DMS53 treated with DMSO at 0.1 percent for 48 hours (cell line): ENCODE data around the gene NPLOC4.

Source experiments
- DNase-seq: peaks from one replicate; lab custom pipeline; 2025; ENCODE audit not compliant: unreplicated experiment; lab: John Stamatoyannopoulos, UW

Gene NPLOC4

DNA sequence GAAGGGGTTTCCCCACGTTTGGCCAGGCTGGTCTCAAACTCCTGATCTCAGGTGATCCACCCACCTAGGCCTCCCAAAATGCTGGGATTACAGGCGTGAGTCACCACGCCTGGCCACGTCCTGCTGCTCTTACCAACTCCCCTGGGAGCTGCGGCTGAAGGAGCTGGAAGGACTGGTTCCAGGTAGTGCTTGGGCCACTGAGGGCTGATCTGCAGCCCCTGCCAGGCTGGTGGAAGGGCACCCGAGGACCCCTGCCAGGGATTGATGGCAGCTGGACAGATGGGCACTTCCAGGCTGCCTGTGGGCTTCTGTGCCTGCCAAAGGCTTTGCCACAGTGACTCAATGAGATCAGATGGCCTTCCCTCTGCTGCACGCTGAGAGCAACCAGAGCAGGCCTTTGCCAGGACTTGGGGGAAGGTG lies 27.1 kb upstream of the NPLOC4 start:
- no peak for DNase-seq

DNA sequence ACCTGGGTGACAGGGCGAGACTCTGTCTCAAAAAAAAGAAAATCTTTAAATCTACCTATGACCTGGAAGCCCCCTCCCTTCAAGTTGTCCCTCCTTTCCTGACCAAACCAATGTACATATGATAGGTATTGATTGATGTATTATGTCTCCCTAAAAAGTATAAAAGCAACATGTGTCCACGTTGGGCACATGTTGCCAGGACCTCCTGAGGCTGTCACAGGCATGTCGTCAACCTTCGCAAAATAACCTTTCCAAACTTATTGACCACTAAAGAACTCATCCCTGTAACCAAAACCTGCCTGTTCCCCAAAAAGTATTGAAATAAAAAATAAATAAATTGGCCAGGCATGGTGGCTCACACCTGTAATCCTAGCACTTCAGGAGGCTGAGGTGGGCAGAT lies 25.1 kb upstream of the NPLOC4 start:
- no peak for DNase-seq

DNA sequence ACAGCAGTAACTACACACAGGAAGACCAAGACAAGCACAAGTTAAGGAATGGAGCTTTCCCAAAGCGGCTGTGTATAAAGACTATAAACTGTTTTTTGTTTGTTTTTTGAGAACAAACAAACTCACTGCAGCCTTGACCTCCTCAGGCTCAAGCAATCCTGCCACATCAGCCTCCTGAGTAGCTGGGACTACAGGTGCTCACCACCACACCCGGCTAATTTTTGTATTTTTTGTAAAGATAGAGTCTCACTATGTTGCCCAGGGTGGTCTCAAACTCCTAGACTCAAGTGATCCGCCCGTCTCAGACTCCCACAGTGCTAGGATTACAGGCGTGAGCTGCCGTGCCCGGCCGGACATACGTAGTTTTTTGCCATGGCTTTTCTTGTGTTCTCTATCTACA lies 23.5 kb upstream of the NPLOC4 start:
- no peak for DNase-seq

DNA sequence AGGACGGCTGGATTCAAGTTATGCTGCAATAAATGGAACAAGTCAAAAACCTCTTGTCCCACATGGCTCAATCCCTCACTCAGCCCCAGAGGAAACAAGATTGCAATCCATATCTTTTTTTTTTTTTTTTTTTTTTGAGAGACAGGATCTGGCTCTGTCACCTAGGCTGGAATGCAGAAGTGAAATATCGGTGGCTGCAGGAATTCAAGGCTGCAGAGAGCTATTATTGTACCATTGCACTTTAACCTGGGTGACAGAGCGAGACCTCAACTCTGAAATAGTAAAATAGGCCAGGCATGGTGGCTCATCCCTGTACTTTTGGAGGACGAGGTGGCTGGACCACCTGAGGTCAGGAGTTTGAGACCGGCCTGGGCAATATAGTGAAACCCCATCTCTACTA lies 22.1 kb upstream of the NPLOC4 start:
- no peak for DNase-seq

DNA sequence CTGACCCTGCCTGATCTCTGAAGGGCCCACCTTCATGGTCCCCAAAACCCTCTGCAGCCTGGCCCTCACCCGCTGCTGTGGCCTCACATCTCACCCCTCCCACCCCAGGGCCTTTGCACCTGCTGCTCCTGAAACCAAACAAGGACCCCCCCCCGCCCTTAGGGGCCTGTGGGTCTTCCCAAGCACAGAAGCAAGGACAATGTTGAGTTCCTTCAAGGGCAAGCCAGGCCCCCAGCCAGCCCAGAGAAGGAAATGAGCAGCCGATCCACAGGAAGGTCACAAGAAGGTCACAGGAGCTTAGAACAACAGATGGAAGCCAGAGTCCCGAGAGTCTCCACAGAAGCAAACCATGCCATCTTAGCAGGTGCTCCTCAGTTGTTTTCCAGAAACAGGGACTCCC lies 19.9 kb upstream of the NPLOC4 start:
- no peak for DNase-seq

DNA sequence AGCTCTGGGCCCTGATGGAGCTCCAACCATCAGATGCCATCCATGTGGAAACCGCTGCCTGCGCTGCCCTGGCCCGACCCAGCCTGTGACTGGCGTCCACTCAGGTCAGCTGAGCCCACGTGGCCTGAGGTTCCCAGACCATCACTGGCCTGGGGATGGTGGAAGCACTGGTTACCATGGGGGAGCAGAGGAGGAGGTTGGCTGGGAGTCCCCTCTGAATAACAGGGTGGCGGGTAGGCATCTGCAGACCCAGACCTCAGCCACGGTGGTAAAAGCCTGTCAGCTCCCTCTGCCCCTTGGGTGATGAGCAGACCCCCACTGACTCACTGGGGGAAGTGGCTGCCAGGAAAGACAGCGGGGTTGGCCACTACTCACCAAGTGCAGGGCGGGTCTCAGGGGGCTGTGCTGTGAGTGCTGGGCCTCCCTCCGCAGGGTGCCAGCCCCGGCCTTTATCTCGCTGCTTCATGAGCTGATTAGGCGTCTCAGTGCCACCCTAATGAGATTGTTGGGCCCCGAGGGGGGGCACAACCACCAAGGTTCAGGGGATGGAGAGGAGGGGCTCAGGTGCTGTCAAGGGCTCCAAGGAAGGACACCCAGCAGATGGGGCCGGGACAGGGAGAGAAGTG lies 19.3 kb upstream of the NPLOC4 start, which contains the start of gene PDE6G:
PDE6G (minus strand) TSS at position 425 of the 626 bp plus-strand sequence. CDS start 3,237 bp downstream, outside the sequence.
- no peak for DNase-seq

DNA sequence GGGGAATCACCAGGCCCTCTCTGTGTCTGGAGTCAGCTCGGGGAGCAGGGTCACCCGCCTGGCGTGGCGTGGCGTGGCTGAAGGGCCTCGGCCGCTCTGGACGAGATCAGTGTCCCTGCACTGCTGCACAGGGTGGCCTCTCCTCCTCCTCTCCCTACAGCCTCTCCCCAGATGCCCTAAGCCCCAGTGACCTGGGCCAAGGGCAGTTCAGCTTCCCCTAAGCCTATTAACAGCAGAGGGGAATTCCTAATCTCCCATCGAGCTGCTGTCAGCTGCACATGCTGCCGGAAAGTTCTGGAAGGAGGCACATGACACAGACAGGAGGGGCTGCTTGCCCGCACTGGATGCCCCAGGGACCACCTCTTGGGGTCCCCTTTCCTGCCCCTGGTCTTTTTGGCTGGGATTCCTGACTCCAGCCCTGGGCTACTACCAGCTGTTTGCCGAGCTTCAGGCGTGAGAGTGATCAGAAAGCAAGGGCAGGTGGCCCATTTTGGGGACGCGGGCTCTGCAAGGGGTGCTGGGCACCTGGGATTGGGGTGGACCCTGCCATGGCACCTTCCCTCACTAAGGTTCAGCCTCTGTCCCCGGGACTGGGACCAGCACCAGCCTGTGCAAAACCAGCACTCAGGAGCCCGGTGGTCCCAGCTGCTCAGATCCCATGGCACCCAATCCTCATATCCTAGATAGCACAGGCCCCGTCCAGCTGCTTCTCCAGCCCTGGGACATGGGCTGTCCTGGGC lies 18.6 kb upstream of the NPLOC4 start:
- DNase-seq, result no peak

DNA sequence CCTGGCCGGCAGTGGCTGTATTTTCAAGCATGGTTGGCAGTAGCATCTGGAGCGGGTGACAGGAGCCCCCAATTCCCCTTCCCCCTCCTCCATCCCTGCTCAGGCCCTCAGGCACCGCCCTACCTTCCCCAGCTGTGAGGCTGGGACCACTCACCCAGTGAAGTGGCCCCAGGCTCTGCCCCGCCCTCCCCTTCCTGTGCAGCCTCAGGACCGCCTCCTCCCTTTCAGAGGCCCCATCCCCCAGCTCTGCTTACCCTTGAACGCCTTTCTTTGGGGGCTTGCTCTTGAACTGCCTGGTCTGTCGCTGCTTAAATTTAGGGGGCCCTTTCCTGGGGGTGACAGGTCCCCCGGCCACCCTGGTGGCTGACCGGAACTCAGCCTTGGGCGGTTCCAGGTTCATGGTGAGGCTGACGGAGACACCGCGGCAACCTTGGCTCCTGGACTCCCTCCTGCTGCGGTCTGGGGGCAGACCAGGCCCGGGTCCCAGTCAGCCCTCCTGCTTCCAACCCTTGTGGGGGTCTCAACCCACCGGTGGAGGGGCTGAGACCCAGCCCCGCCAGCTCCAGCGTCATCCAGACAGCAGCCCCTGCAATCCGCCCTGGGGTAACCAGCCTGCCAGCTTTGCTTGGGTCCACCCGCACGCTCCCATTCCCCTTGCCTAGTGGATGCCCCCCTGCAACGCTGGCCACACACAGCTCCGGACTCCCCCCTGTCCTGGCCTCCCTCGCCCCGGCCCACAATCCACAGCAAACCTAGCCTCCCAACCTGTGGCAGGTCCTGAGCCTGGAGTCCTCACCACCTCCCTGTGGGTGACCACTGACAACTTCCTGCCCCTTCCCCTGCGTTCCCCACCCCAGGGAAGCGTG lies 16.2 kb upstream of the NPLOC4 start:
- DNase-seq, result no peak

DNA sequence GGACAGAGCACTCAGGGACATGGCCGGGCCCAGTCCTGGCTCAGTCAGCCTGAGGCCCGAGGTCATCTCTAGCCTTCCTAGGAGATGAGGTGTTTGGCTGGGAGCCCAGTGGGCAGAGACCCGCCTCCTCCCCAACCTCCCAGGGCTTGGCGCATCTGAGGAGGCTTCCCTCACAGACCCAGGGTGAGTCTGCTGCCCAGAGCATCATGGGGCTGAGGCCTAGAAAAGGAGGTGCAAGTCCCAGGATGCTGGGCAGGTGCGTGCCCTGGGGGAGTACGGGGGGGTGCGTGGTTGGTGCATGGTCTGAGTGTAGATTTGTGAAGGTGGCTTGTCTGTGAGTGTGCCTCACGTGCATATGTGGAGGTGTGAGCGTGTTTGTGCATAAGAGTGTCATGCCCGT lies 14.8 kb upstream of the NPLOC4 start:
- DNase-seq, result peak; percentile 27

DNA sequence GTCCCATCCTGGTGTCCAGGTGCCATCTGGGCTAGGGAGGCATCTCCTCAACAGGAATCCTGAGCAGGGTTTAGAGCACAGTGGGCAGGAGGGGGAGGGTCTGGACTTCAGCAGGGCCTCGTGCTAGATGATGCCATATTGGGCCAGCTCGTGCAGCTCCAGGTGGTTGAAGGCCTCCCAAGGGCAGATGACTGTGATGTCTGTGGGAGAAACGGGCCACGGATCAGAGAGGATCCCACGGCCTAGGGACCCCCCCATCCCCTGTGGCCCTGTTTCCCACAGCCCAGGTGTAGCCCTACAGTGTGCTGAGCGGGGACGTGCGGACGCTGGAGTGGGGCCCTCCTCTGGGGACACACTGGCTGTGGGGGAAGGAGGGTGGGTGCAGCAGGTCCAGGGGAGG lies 14.0 kb upstream of the NPLOC4 start:
- DNase-seq, result no peak

DNA sequence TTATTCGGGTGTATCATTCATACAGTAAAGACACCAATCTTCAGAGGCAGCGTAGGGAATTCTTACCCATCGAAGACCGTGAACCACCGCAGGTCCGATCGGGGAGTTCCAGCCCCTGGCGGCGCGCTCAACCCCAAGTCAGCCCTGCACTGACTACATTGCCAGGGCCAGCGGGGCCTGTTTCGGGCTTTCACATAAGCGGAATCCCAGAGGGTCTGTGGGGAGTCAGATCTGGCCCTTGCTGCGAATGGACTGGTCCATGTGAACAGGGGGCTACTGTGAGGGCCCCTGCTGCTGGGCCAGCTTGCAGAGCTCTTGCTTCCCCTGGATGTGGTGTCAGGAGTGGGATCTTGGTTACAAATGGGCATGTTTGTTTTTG lies 11.8 kb upstream of the NPLOC4 start:
- no peak for DNase-seq

DNA sequence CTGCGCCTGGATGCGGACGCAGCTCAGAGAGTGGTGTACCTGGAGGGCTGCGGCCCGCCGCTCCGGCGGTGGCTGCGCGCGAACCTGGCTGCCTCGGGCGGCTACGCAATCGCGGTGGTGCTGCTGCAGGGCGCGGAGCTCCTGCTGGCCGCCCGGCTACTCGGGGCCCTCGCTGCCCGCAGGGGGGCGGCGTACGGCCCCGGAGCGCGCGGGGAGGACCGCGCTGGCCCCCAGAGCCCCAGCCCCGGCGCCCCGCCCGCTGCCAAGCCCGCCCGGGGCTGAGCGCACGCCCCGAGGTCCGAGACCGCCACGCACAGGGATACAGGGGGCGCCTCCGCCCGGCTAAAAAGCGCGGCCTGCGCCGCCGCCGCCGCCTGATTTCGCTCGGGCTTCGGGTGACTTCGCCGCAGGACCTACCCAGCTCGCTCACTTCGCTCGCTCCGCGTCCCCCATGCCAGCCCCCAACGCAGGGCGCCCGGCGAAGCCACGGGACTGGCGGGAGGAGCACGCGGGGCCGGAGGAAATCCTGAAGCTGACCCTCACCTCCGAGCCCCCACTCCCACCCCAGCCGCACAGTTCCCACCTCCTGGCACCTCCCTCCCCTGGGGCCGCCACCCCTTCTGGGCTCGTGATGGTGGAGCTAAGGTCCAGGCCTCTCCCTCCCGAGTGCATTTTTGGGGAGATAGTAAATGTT lies 11.2 kb upstream of the NPLOC4 start:
- no peak for DNase-seq

DNA sequence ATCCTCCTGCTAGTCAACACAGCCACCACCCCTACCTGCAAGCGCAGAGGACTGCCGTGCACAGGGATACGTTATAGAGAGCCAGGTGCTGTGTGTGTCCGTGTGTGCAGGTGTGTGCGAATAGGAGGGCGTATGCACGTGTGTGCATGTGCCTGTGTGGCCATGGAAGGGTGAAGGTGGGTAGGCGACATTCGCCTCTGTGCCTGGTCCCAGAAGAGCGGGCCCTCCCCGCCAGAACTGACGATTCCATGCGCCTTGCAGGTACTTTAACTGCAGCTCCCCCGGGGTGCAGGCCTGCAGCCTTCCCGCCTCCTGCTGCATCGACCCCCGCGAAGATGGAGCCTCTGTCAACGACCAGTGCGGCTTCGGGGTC lies 10.7 kb upstream of the NPLOC4 start:
- DNase-seq, result no peak

DNA sequence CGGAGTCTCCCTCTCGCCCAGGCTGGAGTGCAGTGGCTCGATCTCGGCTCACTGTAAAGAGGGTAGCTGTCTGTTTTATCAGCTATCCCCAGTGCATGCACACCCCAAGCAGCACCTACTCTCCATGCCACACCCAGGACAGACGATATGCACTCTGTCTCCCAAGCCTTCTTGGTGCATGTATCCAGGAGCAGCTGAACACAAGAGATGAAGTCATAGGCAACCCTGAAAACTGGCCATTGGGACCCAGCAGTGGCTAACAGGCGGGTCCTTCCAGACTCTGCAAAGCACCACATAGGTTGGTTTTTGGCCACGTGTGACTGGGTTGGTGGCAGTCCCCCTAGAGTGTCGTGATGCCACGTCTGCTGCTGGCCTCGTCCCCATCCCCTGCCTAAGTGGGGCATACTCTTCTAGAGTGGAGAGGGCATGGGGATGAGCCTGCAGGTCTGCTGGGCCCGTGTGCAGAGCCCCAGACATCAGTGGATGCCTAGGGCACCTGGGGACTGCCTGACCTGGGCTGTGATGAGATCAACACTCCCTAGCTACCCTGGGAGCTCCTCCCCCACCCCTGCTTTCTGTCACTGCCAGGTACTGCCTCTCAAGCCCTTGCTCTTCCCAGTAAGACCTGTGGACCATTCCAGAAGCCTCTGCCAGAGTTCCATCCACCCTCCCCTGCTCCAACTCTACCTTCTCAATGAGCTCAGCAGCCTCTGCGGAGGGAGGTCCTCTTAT lies 10.1 kb upstream of the NPLOC4 start:
- DNase-seq, result no peak

DNA sequence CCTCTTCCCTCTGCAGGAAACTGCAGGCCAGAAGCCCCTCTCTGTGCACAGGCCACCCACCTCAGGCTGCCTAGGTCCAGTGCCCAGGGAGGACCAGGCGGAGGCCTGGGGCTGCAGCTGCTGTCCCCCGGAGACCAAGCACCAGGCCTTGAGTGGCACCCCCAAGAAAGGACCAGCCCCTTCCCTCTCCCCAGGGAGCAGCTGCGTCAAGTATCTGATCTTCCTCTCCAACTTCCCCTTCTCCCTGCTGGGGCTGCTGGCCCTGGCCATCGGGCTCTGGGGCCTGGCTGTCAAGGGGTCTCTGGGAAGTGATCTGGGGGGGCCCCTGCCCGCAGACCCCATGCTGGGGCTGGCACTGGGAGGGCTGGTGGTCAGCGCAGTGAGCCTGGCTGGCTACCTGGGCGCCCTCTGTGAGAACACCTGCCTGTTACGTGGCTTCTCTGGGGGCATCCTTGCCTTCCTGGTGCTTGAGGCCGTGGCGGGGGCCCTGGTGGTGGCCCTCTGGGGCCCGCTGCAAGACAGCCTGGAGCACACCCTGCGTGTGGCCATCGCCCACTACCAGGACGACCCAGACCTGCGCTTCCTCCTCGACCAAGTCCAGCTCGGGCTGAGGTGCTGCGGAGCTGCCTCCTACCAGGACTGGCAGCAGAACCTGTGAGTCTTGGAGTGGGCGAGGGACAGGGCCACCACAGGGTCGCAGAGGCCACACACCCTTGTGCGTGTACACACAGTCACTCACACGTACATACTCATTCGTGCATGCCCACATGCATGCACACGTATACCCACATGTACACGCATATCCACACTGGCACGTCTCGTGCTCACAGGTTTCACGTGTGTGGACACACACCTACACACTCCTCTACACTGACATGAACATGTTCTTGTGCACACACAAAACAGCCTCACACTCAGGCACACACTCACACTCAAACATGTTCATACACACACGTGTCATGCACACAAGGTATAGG lies 8.4 kb upstream of the NPLOC4 start:
- no peak for DNase-seq

DNA sequence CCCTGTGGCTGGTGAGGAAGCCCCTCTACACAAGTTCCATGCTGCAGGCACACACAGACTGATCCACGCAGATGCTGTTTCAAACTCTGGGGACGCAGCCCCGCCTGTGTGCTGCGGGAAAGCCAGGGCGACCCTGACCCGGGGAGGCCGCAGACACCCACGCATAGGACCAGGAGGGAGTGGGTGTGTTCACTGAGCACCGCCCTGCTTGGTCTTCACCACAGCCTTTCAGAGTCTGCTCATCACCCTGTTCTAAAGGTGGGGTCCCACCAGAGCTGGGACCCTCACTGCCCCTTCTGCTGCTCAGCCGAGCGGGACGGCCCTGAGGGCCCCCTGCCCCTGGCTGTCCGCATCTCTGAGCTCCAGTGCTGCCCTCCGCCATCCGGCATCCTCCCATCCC lies 7.6 kb upstream of the NPLOC4 start:
- no peak for DNase-seq

DNA sequence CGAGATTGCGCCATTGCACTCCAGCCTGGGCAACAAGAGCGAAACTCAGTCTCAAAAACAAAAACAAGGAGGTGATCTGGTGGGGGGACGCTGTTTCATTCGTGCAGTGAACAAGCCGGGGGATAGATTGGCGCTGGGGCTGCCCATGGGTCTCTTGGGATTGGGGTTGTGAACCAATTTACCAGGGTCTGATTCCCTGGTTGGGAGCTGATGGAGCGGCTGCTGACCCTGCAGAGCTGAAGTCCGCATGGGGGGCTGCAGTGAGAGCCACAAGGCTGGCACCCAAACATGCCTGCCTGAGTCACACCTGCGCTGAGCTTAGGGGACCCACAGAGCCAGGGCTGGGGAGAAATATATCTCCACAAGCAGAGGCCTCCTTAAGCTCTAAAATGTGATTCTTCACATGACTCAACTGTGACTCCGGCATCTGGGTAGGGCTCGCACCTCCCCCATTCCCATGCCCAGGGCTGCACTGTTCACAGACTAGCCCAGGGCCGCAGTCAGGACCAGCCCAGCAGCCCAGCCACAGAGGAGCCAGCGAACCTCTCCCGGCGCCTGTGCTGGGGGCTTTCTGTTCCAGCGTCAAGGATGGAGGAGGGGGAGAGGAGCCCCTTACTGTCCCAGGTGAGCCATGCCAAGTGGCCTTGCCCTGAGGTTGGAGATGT lies 5.0 kb upstream of the NPLOC4 start:
- no peak for DNase-seq

DNA sequence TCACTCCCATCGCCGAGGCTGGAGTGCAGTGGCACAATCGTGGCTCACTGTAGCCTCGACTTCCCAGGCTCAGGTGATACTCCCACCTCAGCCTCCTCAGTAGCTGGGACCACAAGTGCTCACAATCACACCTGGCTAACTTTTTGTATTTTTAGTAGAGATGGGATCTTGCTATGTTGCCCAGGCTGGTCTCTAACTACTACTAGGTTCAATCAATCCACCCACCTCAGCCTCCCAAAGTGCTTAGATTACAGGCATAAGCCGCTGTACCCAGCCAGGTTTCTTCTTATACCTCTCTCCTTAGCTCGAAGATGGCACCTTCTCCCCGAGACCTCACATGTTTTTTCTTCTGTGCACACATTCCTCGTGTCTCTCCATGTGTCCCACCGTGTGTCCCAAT lies 3.1 kb upstream of the NPLOC4 start:
- no peak for DNase-seq

DNA sequence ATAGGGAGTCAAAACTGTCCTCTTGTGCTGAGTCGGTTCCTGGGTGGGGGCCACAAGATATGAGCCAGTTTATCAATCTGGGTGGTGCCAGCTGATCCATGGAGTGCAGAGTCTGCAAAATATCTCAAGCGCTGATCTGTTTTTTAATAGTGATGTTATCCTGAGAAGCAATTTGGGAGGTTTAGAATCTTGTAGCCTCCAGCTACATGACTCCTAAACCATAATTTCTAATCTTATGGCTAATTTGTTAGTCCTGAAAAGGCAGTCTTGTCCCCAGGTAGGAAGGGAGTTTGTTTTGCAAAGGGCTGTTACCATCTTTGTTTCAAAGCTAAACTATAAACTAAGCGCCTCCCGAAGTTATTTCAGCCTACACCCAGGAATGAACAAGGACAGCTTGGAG lies 1.8 kb upstream of the NPLOC4 start:
- DNase-seq, result no peak
